Ascending aorta (tissue), 2 donors: ENCODE measurements around the gene CADM3. TPM values are rescaled to one million over a fixed set of nuclear protein-coding genes. Genes with fewer than 3 reads are reported as not detected.

Source experiments
- DNase-seq, 2 donors: peaks; one replicate each; pipeline ENCODE4 v3.0.0-alpha.2; 2019; ENCODE audit warnings: low spot score in 2 of 2
- H3K27ac ChIP-seq, 2 donors: fragments of 200-600 bp; sonication (generic); one replicate each; pipeline ENCODE4 v1.5.1; 2016 to 2017; ENCODE audit warnings: mild to moderate bottlenecking in 1 of 2
- H3K27me3 ChIP-seq: fragments of 200-600 bp; sonication (generic); one replicate; pipeline ENCODE4 v1.5.1; 2017
- H3K36me3 ChIP-seq, 2 donors: fragments of 200-600 bp; sonication (generic); one replicate each; pipeline ENCODE4 v1.5.1; 2016
- H3K4me1 ChIP-seq, 2 donors: fragments of 200-600 bp; sonication (generic); one replicate each; pipeline ENCODE4 v1.5.1; 2016 to 2017; ENCODE audit warnings: mild to moderate bottlenecking in 1 of 2
- H3K4me3 ChIP-seq, 2 donors: fragments of 200-600 bp; sonication (generic); one replicate each; pipeline ENCODE4 v1.5.1; 2016 to 2017; ENCODE audit warnings: mild to moderate bottlenecking in 1 of 2
- H3K9me3 ChIP-seq, 2 donors: fragments of 200-600 bp; sonication (generic); one replicate each; pipeline ENCODE4 v1.5.1; 2016
- CTCF ChIP-seq, 3 experiments: fragments of 200-600 bp in 2 of 3; fragments of 450-650 bp in 1 of 3; sonication (generic) in 2 of 3; IDR thresholded peaks; one replicate each; pipeline ENCODE4 v1.5.1; 2016 to 2019; ENCODE audit warnings: antibody characterized with exemption in 3 of 3, mild to moderate bottlenecking in 1 of 3, moderate library complexity in 1 of 3
- intact Hi-C: fragments of 100-400 bp; cut with DNase I; formaldehyde crosslinking; loops from one replicate; pipeline ENCODE4 v1.15.1; 2023
- total RNA-seq: library from RNA; depleted of rRNA; stranded (reverse); fragments of >200 nt; gene quantifications from one replicate; pipeline ENCODE4 v1.1.0, GENCODE V29; 2016

The CADM3 gene
- total RNA-seq, 1 donor from 2014 or later, result 7.0 TPM

GRCh38 chr1:159168043-159168442, 3.4 kb upstream of the CADM3 start:
- DNase-seq, result no peak
- Histone ChIP-seq H3K4me1 (no peaks in the 10 kb centered on the region), H3K27ac (no peak overlapping the region), H3K27me3 (peaks cover 4% of the 10 kb centered on the region), H3K4me3 (no peak overlapping the region), H3K36me3 (no peaks in the 10 kb centered on the region), H3K9me3 (no peaks in the 10 kb centered on the region)
- TF ChIP-seq CTCF (IDR thresholded peaks at IDR 0.05), result no peak
- intact Hi-C loops, result loop anchor here (10.0 kb wide), 2 partner anchors 727 to 847 kb away; no protein-coding TSS in a partner anchor

GRCh38 chr1:159170639-159171038, 776 bp upstream of the CADM3 start:
- H3K27me3 ChIP-seq, result peaks cover 4% of the 10 kb centered on the region
- no peak overlapping the region for H3K27ac ChIP-seq
- H3K4me1 ChIP-seq, result no peaks in the 10 kb centered on the region
- no peak overlapping the region for H3K4me3 ChIP-seq
- intact Hi-C loops, result no loop called here
- no peak for DNase-seq
- no peaks in the 10 kb centered on the region for H3K9me3 ChIP-seq
- no peak for TF ChIP-seq CTCF (IDR thresholded peaks at IDR 0.05)
- H3K36me3 ChIP-seq, result no peaks in the 10 kb centered on the region

- intact Hi-C loops, result no loop called here
- H3K9me3 ChIP-seq, result no peaks in the 10 kb centered on the region
- no peak for TF ChIP-seq CTCF (IDR thresholded peaks at IDR 0.05)
- peak overlapping the region in 1 of 2 donors; percentile 43 for H3K4me3 ChIP-seq
- no peaks in the 10 kb centered on the region for H3K36me3 ChIP-seq
- H3K4me1 ChIP-seq, result no peaks in the 10 kb centered on the region
- no peak for DNase-seq
- H3K27me3 ChIP-seq, result peaks cover 4% of the 10 kb centered on the region
- H3K27ac ChIP-seq, result no peak overlapping the region
These were observed 480 bp downstream of the CADM3 start for GRCh38 chr1:159171688-159172501.

- TF ChIP-seq CTCF (IDR thresholded peaks at IDR 0.05), result no peak
- Histone ChIP-seq H3K27me3 (peaks cover 4% of the 10 kb centered on the region), H3K4me3 (peak overlapping the region in 1 of 2 donors; percentile 9), H3K27ac (no peak overlapping the region), H3K4me1 (no peaks in the 10 kb centered on the region), H3K36me3 (no peaks in the 10 kb centered on the region), H3K9me3 (no peaks in the 10 kb centered on the region)
- intact Hi-C loops, result no loop called here
- DNase-seq, result no peak
These were observed 1.3 kb downstream of the CADM3 start for GRCh38 chr1:159172614-159173291.

GRCh38 chr1:159173320-159173719, 1.9 kb downstream of the CADM3 start:
- Histone ChIP-seq H3K27ac (no peak overlapping the region), H3K27me3 (peaks cover 4% of the 10 kb centered on the region), H3K4me1 (no peaks in the 10 kb centered on the region), H3K36me3 (no peaks in the 10 kb centered on the region), H3K9me3 (no peaks in the 10 kb centered on the region), H3K4me3 (no peak overlapping the region)
- DNase-seq, result no peak
- no peak for TF ChIP-seq CTCF (IDR thresholded peaks at IDR 0.05)
- intact Hi-C loops, result no loop called here
